ENCODE data around the gene KRTAP5-8. TPM values are rescaled to one million over a fixed set of nuclear protein-coding genes. Genes with fewer than 3 reads are reported as not detected.
"Not testable (repeated sequence)": the region's sequence is repeated elsewhere in the genome, so short reads cannot be mapped to it uniquely, and the experiment has no call there.

KRTAP5-8 gene
- total RNA-seq, 4 donors from 2014 or later = 5.8 to 6.0 TPM; not detected in 2

- no peaks in the 10 kb centered on the region for H3K4me1 ChIP-seq
- TF ChIP-seq CTCF (IDR thresholded peaks at IDR 0.05) = no peak
- TF ChIP-seq POLR2A (IDR thresholded peaks at IDR 0.05) = no peak
- H3K9me3 ChIP-seq = no peaks in the 10 kb centered on the region
- no peak overlapping the region for H3K27ac ChIP-seq
- no peak overlapping the region for H3K4me3 ChIP-seq
- H3K36me3 ChIP-seq = no peaks in the 10 kb centered on the region
- H3K27me3 ChIP-seq = no peaks in the 10 kb centered on the region
- DNase-seq = peak in 1 of 3 donors; percentile 38
These were observed 19.0 kb upstream of the KRTAP5-8 start for GRCh38 chr11:71518506-71519471.

- H3K36me3 ChIP-seq = no peaks in the 10 kb centered on the region
- no peaks in the 10 kb centered on the region for H3K9me3 ChIP-seq
- H3K4me1 ChIP-seq = no peaks in the 10 kb centered on the region
- TF ChIP-seq CTCF (IDR thresholded peaks at IDR 0.05) = no peak
- TF ChIP-seq POLR2A (IDR thresholded peaks at IDR 0.05) = no peak
- no peak overlapping the region for H3K27ac ChIP-seq
- peak in 1 of 3 donors; percentile 13 for DNase-seq
- no peak overlapping the region for H3K4me3 ChIP-seq
- no peaks in the 10 kb centered on the region for H3K27me3 ChIP-seq
These were observed 18.3 kb upstream of the KRTAP5-8 start for GRCh38 chr11:71519546-71519945.

- peak in 1 of 3 donors; percentile 3 for DNase-seq
- no peaks in the 10 kb centered on the region for H3K9me3 ChIP-seq
- H3K27ac ChIP-seq = no peak overlapping the region
- TF ChIP-seq CTCF (IDR thresholded peaks at IDR 0.05) = no peak
- TF ChIP-seq POLR2A (IDR thresholded peaks at IDR 0.05) = no peak
- no peaks in the 10 kb centered on the region for H3K4me1 ChIP-seq
- H3K4me3 ChIP-seq = no peak overlapping the region
- no peaks in the 10 kb centered on the region for H3K27me3 ChIP-seq
- H3K36me3 ChIP-seq = no peaks in the 10 kb centered on the region
These were observed 12.5 kb upstream of the KRTAP5-8 start for GRCh38 chr11:71525188-71525937.

- H3K27me3 ChIP-seq = no peaks in the 10 kb centered on the region
These were observed 11.8 kb upstream of the KRTAP5-8 start for GRCh38 chr11:71525938-71526495.

GRCh38 chr11:71526796-71527575, 10.8 kb upstream of the KRTAP5-8 start, which contains the start of gene KRTAP5-7:
TSS of gene KRTAP5-7 (plus strand) at chr11:71527267. CDS start at chr11:71527301, 34 bp downstream.
- not testable (repeated sequence) for H3K4me1 ChIP-seq, H3K36me3 ChIP-seq, H3K27ac ChIP-seq, H3K4me3 ChIP-seq, H3K9me3 ChIP-seq, H3K27me3 ChIP-seq
- peak in 1 of 3 donors; percentile 2 for DNase-seq

More at GRCh38 chr11:71525938-71526495, 11.8 kb upstream of the KRTAP5-8 start:
- H3K9me3 ChIP-seq = no peaks in the 10 kb centered on the region
- no peak for TF ChIP-seq CTCF (IDR thresholded peaks at IDR 0.05)
- no peak for TF ChIP-seq POLR2A (IDR thresholded peaks at IDR 0.05)
- H3K4me3 ChIP-seq = no peak overlapping the region
- peak in 1 of 3 donors; percentile 78 for DNase-seq
- no peaks in the 10 kb centered on the region for H3K4me1 ChIP-seq
- H3K36me3 ChIP-seq = no peaks in the 10 kb centered on the region
- H3K27ac ChIP-seq = no peak overlapping the region

Measured in Peyer's patch (tissue), 4 donors.